ENCODE results near the gene PLCL2. TPM values are rescaled to one million over a fixed set of nuclear protein-coding genes. Genes with fewer than 3 reads are reported as not detected.

The PLCL2 gene
- polyA plus RNA-seq, 4 donors: 4.0 to 16.2 (median 10.4) TPM

DNA sequence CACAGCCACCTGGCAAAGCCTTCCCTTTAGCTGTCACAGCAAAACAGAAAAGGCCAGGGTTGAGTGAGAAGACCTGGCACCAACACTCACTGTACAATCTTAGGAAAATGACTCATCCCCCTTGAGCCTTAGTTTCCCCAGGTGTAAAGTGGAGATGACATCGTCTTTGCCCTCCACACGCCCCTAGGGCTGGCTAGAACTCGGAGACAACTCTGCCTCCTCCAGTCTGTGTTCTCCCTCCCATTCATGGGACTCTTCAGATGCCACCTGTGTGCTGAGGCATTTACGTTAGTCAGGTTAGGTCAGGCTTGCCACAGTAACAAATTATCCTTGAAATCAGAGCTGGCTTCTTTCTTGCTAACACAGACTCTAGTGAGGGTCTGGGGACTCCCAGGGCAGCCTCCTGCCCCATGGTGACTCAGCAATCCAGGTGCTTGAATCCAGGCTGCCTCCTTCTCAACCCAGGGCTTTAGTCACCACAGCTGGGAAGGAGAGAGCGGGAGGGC is 252.6 kb downstream of the PLCL2 start:
- DNase-seq (no peak), FAIRE-seq (no peak)
- Histone ChIP-seq H3K27ac (ENCODE audit: low read depth in 1 of 3, low read length in 2 of 3) (no peak overlapping the region), H3K9me3 (ENCODE audit: control insufficient read depth in 2 of 2, insufficient read depth in 1 of 2, low read depth in 1 of 2, low read length in 1 of 2) (no peaks in the 10 kb centered on the region), H3K36me3 (ENCODE audit: control insufficient read depth in 3 of 3, insufficient read depth in 2 of 3, low read depth in 1 of 3, low read length in 3 of 3) (no peaks in the 10 kb centered on the region), H3K4me1 (ENCODE audit: control insufficient read depth in 3 of 3, insufficient read depth in 2 of 3, low read depth in 1 of 3, low read length in 2 of 3) (no peaks in the 10 kb centered on the region), H3K27me3 (ENCODE audit: control insufficient read depth in 3 of 3, insufficient read depth in 3 of 3, low read length in 3 of 3) (peaks cover 0 to 2% (median 0%) of the 10 kb centered on the region in 3 donors), H3K4me3 (ENCODE audit: low read depth in 1 of 3, low read length in 3 of 3) (no peak overlapping the region)
- 89 to 93% (median 92%) methylated on average over 5 of the region's 5 CpGs for WGBS, 3 donors

DNA sequence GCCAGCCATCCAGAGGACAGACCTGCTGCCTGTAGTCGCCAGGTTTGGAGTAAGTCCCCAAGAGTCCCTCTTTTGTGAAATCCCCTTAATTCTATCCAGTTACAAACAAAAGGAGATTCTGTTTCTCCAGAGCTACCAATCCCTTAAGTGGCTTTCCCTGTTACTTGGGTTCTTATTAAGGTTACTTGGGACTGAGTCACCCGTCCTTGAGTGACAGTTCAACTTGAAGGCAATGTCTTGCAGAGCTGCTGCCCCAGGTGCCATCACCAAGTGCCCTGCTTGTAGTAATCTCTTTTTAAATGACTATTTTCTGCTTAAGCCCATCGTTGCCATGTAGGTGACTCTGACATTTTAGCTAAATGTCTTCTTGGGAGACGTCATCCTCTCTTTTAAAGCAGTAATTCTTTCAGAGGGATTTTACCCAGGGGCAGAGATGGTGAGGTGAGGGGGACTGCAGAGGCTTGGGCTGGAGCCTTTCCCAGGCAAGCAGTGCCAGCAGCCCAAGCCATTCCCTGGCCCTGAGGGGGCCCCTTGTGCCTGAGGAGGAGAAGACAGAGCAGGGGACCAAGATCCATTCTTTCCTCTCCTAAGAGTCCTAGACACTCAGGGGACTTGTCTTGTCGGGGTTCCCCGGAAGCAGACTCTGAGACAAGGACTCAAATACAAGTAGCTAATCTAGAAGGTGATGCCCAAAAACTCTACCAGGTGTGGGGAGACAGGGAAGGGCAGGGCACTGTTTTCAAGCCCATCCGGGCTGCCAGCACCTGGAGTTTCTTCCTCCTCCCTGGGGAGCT is 253.7 kb downstream of the PLCL2 start:
- Histone ChIP-seq H3K27ac (ENCODE audit: low read depth in 1 of 3, low read length in 2 of 3) (no peak overlapping the region), H3K4me3 (ENCODE audit: low read depth in 1 of 3, low read length in 3 of 3) (no peak overlapping the region), H3K9me3 (ENCODE audit: control insufficient read depth in 2 of 2, insufficient read depth in 1 of 2, low read depth in 1 of 2, low read length in 1 of 2) (no peaks in the 10 kb centered on the region), H3K36me3 (ENCODE audit: control insufficient read depth in 3 of 3, insufficient read depth in 2 of 3, low read depth in 1 of 3, low read length in 3 of 3) (no peaks in the 10 kb centered on the region), H3K27me3 (ENCODE audit: control insufficient read depth in 3 of 3, insufficient read depth in 3 of 3, low read length in 3 of 3) (peaks cover 0 to 2% (median 0%) of the 10 kb centered on the region in 3 donors), H3K4me1 (ENCODE audit: control insufficient read depth in 3 of 3, insufficient read depth in 2 of 3, low read depth in 1 of 3, low read length in 2 of 3) (no peaks in the 10 kb centered on the region)
- WGBS, 3 donors: 78 to 92% (median 83%) methylated on average over 7 of the region's 7 CpGs
- no peak for FAIRE-seq
- no peak for DNase-seq

Data from small intestine (tissue), 7 donors.